Measurements from ENCODE around the gene ZNF652.

The ZNF652 gene

GRCh38 chr17:49258394-49258793, 103.7 kb downstream of the ZNF652 start:
- no peak for DNase-seq

GRCh38 chr17:49255125-49255524, 106.9 kb downstream of the ZNF652 start:
- DNase-seq: no peak

DNA sequence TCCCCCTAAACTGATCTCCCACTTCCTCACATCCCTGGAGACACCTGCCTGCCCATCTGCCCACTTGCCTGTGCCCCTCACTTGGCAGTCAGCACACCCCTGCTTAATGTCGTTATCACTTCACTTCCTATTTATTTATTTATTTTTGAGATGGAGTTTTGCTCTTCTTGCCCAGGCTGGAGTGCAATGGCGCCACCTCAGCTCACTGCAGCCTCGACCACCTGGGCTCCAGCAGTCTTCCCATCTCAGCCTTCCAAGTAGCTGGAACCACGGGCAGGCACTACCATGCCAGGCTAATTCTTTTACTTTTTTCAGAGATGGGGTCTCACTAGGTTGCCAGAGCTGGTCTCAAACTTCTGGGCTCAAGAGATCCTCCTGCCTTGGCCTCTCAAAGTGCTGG, 108.0 kb downstream of the ZNF652 start:
- DNase-seq: no peak

DNA sequence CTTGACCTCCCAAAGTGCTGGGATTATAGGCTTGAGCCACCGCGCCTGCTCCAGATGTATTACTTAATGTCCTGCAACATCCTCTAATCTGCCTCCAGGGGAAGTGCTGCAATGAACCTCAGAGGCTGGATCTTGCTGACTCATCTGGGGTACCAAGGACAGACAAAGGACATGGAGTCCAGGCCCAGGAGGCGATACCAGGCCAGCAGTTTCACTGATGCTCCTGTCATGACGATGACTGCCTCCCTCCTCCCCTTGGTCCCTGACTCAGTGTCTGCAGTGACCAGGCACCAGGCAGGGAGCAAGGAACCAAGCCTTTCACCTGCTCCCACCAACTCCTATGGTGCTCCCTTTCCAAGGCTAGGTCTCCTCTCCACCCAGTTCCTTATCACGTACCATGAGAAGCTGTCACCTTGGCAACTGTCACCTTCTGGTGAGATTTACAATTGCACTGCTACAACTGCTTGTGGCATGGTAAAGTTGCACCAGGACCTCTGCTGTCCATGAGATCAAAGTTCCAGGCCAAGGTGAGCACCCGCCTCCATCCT, 109.8 kb downstream of the ZNF652 start:
- no peak for DNase-seq

GRCh38 chr17:49249890-49250522, 112.0 kb downstream of the ZNF652 start:
- DNase-seq: no peak

- no peak for DNase-seq
Measured at GRCh38 chr17:49249292-49249794, 112.7 kb downstream of the ZNF652 start.

DNA sequence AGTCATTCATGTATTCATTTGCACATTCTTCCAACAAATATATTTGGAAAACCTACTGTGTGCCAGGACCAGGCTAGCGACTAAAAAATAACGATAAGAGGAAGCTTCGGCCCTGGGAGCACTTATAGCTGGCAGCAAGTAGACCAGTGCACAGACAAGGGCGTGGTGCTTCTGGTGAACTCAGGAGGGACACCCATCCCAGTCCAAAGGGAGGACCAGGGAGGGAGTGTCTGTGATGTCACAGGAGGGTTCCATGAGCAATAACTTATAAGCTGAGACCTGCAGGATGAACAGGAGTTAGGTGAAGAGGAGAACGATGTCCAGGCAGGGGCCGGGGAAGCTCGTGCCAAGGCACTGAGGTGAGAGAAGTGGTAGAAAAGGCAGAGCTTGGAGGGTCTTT, 114.1 kb downstream of the ZNF652 start:
- no peak for DNase-seq

- no peak for DNase-seq
Measured at GRCh38 chr17:49244839-49245238, 117.2 kb downstream of the ZNF652 start.

Data from NCI-H526 (cell line).